ENCODE results near the gene MSH4. TPM values are rescaled to one million over a fixed set of nuclear protein-coding genes. Genes with fewer than 3 reads are reported as not detected.

Gene MSH4
- total RNA-seq, 2 experiments from 2014 or later, result 0.73 to 0.80 TPM

DNA sequence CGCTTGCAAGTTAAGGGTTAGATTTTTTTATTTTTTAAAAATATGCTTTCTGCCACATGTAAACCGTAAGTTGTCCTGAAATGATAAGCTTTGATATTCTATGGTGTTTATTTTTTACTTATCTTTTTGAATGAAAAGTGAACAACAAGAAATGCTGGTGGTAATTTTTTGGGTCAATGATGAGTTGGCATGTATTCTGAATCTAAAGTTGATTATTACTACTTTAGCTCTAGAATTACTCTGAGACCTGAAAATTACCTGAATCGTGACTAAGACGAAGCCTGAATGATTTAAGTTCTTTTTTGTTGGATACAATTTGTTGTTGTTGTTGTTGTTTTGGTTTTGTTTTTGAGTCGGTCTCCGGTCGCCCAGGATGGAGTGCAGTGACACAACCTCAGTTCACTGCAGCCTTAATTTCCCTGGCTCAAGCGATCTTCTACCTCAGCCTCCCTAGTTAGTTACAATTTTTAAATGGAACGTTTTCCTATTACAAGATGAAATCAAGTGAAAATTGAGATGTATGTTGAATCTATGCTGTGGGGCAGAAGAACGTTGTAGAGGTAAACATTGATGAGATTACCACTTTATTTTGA, 9.7 kb upstream of the MSH4 start:
- Histone ChIP-seq H2AFZ (ENCODE audit: low read length) (no peak overlapping the region), H3K36me3 (ENCODE audit: insufficient read depth, low read length) (peaks cover 59% of the 10 kb centered on the region), H3K4me1 (ENCODE audit: insufficient read depth, low read length, poor library complexity, severe bottlenecking) (peaks cover 49% of the 10 kb centered on the region), H3K4me2 (ENCODE audit: low read length) (peak overlapping the region; percentile 84), H3K9me2 (ENCODE audit: insufficient read depth, low read length) (no peaks in the 10 kb centered on the region), H3K9me3 (ENCODE audit: low read length) (no peaks in the 10 kb centered on the region), H3K79me2 (ENCODE audit: insufficient read depth, low read depth, low read length) (peaks cover 74% of the 10 kb centered on the region), H3K4me3 (ENCODE audit: low read depth, low read length, poor library complexity, severe bottlenecking) (peak overlapping the region; percentile 93), H3K27ac (ENCODE audit: low read depth, low read length, poor library complexity, severe bottlenecking) (peak overlapping the region; percentile 94), H4K20me1 (ENCODE audit: insufficient read depth, low read length) (peaks cover 53% of the 10 kb centered on the region)
- intact Hi-C loops (cut with micrococcal nuclease; ENCODE audit: unreplicated experiment), result loop anchor here (1.0 to 5.0 kb wide), 2 partner anchors 63 to 505 kb away; partner anchors contain the start of gene ACADM
- POLR2A ChIA-PET, result interaction anchor here (0.7 to 4.8 kb wide), 6 partner anchors 13 to 468 kb away, joined by 3 to 74 read pairs (median 5); partner anchors contain the start of gene ACADM
- CTCF ChIA-PET (ENCODE audit: unreplicated experiment), result no interaction called here
- DNase-seq (ENCODE audit: low spot score), result no peak
- no peak for TF ChIP-seq EZH2phosphoT487 (IDR thresholded peaks at IDR 0.05; ENCODE audit: borderline replicate concordance, low read depth, low read length)
- TF ChIP-seq, protein P1, sequence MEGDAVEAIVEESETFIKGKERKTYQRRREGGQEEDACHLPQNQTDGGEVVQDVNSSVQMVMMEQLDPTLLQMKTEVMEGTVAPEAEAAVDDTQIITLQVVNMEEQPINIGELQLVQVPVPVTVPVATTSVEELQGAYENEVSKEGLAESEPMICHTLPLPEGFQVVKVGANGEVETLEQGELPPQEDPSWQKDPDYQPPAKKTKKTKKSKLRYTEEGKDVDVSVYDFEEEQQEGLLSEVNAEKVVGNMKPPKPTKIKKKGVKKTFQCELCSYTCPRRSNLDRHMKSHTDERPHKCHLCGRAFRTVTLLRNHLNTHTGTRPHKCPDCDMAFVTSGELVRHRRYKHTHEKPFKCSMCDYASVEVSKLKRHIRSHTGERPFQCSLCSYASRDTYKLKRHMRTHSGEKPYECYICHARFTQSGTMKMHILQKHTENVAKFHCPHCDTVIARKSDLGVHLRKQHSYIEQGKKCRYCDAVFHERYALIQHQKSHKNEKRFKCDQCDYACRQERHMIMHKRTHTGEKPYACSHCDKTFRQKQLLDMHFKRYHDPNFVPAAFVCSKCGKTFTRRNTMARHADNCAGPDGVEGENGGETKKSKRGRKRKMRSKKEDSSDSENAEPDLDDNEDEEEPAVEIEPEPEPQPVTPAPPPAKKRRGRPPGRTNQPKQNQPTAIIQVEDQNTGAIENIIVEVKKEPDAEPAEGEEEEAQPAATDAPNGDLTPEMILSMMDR (conservative IDR thresholded peaks at IDR 0.05; ENCODE audit: low read length), result no peak
- BruUV-seq (replicated peaks), result no TSS peak

- intact Hi-C loops (cut with micrococcal nuclease; ENCODE audit: unreplicated experiment), result loop anchor here (5.0 kb wide), 1 partner anchor 505 kb away; no protein-coding TSS in a partner anchor
- Histone ChIP-seq H3K79me2 (ENCODE audit: insufficient read depth, low read depth, low read length) (peaks cover 80% of the 10 kb centered on the region), H3K4me1 (ENCODE audit: insufficient read depth, low read length, poor library complexity, severe bottlenecking) (peaks cover 54% of the 10 kb centered on the region), H3K27ac (ENCODE audit: low read depth, low read length, poor library complexity, severe bottlenecking) (peak overlapping the region; percentile 94), H3K36me3 (ENCODE audit: insufficient read depth, low read length) (peaks cover 64% of the 10 kb centered on the region), H3K4me2 (ENCODE audit: low read length) (peak overlapping the region; percentile 84), H3K9me2 (ENCODE audit: insufficient read depth, low read length) (no peaks in the 10 kb centered on the region), H3K4me3 (ENCODE audit: low read depth, low read length, poor library complexity, severe bottlenecking) (peak overlapping the region; percentile 93), H2AFZ (ENCODE audit: low read length) (no peak overlapping the region), H4K20me1 (ENCODE audit: insufficient read depth, low read length) (peaks cover 58% of the 10 kb centered on the region), H3K9me3 (ENCODE audit: low read length) (no peaks in the 10 kb centered on the region)
- no peak for TF ChIP-seq EZH2phosphoT487 (IDR thresholded peaks at IDR 0.05; ENCODE audit: borderline replicate concordance, low read depth, low read length)
- TF ChIP-seq, protein P1 (conservative IDR thresholded peaks at IDR 0.05; ENCODE audit: low read length), result no peak
- no TSS peak for BruUV-seq (replicated peaks)
- DNase-seq (ENCODE audit: low spot score), result peak; percentile 50
- ChIA-PET CTCF (ENCODE audit: unreplicated experiment) (no interaction called here), POLR2A (interaction anchor here (1.0 to 4.8 kb wide), 4 partner anchors 13 to 64 kb away, joined by 3 to 74 read pairs (median 16); partner anchors contain the start of gene ACADM)
Observed at GRCh38 chr1:75787524-75787923, 9.2 kb upstream of the MSH4 start.

DNA sequence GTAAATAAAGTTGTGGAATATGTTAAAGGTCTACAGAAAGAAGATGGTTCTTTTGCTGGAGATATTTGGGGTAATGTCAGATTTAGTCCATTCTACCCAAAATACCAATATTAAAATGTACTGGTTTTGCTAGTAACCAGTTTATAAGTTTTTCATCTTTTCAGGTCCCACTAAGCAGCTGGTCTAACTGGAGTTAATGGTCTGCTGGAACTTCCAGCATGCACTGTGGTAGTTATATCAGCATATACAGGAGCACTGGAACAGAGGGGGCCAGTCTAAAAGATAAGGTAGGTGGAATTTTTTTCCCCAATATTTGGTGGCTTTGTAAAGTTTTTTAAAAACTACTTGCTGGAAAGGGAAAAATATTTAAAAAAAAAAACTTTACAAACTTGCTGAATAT, 6.7 kb upstream of the MSH4 start:
- Histone ChIP-seq H3K4me1 (ENCODE audit: insufficient read depth, low read length, poor library complexity, severe bottlenecking) (peaks cover 48% of the 10 kb centered on the region), H3K9me3 (ENCODE audit: low read length) (no peaks in the 10 kb centered on the region), H3K4me2 (ENCODE audit: low read length) (peak overlapping the region; percentile 84), H3K4me3 (ENCODE audit: low read depth, low read length, poor library complexity, severe bottlenecking) (peak overlapping the region; percentile 93), H3K36me3 (ENCODE audit: insufficient read depth, low read length) (peaks cover 89% of the 10 kb centered on the region), H2AFZ (ENCODE audit: low read length) (no peak overlapping the region), H3K79me2 (ENCODE audit: insufficient read depth, low read depth, low read length) (peaks cover 80% of the 10 kb centered on the region), H4K20me1 (ENCODE audit: insufficient read depth, low read length) (peaks cover 64% of the 10 kb centered on the region), H3K27ac (ENCODE audit: low read depth, low read length, poor library complexity, severe bottlenecking) (peak overlapping the region; percentile 94), H3K9me2 (ENCODE audit: insufficient read depth, low read length) (no peaks in the 10 kb centered on the region)
- intact Hi-C loops (cut with micrococcal nuclease; ENCODE audit: unreplicated experiment), result loop anchor here (5.0 kb wide), 1 partner anchor 502 kb away; no protein-coding TSS in a partner anchor
- DNase-seq (ENCODE audit: low spot score), result no peak
- no peak for TF ChIP-seq EZH2phosphoT487 (IDR thresholded peaks at IDR 0.05; ENCODE audit: borderline replicate concordance, low read depth, low read length)
- TF ChIP-seq, protein P1 (conservative IDR thresholded peaks at IDR 0.05; ENCODE audit: low read length), result no peak
- CTCF ChIA-PET (ENCODE audit: unreplicated experiment), result no interaction called here
- POLR2A ChIA-PET, result interaction anchor here (0.9 to 3.9 kb wide), 5 partner anchors 10 to 65 kb away, joined by 3 to 31 read pairs (median 5); partner anchors contain the start of gene ACADM
- BruUV-seq (replicated peaks), result no TSS peak
